Measurements from ENCODE around the gene GGN. TPM values are rescaled to one million over a fixed set of nuclear protein-coding genes. Genes with fewer than 3 reads are reported as not detected.

The GGN gene
- total RNA-seq, 6 experiments from 2014 or later: not detected

DNA sequence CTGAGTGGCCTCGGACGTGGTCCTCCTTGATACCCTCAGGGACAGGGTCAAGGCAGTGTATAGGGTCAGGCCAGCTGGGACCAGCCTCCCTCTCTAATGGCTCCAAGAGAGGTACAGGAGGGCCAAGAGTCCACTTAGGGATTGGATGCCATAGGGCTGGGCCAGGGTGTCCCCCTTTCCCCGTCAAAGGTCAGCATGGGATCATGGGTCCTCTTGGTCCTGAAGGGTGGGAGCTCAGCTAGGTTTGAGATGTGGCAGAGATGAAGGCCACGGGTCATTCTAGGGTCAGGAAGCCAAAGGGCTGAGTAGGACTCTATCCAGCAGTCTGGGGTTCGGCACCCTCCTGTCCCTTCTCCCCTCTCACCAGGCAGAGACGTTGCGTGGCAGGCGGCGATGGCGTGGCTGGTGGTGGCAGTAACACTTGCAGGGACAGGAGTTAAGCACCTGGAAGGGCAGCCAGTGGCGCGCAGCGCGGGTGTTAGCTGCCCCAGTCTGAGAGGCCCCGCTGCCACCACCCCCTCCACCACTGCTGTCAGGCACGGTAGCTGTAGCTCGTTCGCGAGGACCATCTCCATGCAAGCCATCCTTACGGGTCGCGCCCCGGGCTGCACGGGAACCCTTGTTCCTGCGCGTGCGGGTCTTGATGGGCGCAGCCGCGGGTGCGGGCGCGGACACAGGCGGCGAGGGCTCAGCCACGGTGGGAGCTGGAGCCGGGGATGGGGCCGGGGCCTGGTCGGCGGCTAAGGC lies 2.6 kb downstream of the GGN start:
- 49% methylated on average over 6 of the region's 40 CpGs for WGBS (ENCODE audit: insufficient coverage, low coverage, low lambda C conversion rate, missing lambda C conversion rate)
- DNase-seq: no peak
- peaks cover 0 to 33% (median 18%) of the 10 kb centered on the region in 4 donors for H3K36me3 ChIP-seq
- intact Hi-C loops (cut with DNase I): no loop called here
- no peaks in the 10 kb centered on the region for H3K27me3 ChIP-seq
- peaks cover 0 to 9% (median 0%) of the 10 kb centered on the region in 4 donors for H3K4me1 ChIP-seq
- no peak for ATAC-seq
- H3K4me3 ChIP-seq: no peak overlapping the region
- no peaks in the 10 kb centered on the region for H3K9me3 ChIP-seq
- H3K27ac ChIP-seq: no peak overlapping the region
- TF ChIP-seq CTCF (IDR thresholded peaks at IDR 0.05) (no peak), POLR2A (IDR thresholded peaks at IDR 0.05) (no peak)

DNA sequence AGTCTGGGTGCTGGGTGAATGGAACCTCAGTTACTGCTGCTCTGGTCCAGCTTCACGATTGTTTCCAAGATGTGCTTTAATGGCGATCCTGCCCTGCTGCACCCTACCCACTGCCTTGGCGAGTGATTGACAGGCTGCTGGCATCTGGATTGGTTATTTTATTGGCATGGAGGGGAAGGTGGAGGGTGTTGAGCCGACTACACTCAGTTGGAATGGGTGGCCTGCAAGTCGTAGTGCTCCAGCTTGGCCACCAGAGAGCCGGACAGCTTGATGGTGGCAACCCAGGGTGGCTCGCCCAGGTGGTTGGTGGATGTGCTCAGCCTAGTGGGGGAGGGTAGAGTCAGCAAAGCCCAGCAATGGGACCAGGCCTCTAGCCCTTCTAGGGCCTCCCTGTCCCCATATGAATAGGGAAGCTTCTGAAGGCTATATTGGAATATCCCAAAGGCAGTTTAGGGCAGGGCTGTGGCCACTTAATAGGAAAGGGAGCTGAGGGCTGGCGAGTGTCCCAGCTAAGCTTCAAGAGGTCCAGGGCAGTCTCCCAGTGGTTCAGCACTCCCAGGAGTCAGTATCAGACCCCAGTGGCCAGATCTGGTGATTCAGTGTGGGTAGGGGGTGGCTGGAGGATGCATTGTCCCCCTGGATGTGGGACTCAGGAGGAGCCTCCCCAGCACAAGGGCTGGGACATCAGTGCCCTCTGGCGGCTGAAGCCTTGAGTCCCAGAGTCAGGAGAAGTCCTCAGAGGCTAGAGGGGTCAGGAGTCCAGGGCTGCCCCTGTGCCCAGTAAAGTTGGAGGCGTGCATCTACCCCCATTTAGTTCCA lies 3.4 kb downstream of the GGN start:
- ATAC-seq (no peak), DNase-seq (no peak)
- no peak overlapping the region for H3K27ac ChIP-seq
- H3K4me3 ChIP-seq: no peak overlapping the region
- no peaks in the 10 kb centered on the region for H3K27me3 ChIP-seq
- H3K9me3 ChIP-seq: no peaks in the 10 kb centered on the region
- no peak for TF ChIP-seq POLR2A (IDR thresholded peaks at IDR 0.05)
- TF ChIP-seq CTCF (IDR thresholded peaks at IDR 0.05): peak in 1 of 4 donors; percentile 11
- intact Hi-C loops (cut with DNase I): no loop called here
- 80% methylated on average over 2 of the region's 10 CpGs for WGBS (ENCODE audit: insufficient coverage, low coverage, low lambda C conversion rate, missing lambda C conversion rate)
- peaks cover 0 to 38% (median 18%) of the 10 kb centered on the region in 4 donors for H3K36me3 ChIP-seq
- H3K4me1 ChIP-seq: peaks cover 0 to 9% (median 0%) of the 10 kb centered on the region in 4 donors

DNA sequence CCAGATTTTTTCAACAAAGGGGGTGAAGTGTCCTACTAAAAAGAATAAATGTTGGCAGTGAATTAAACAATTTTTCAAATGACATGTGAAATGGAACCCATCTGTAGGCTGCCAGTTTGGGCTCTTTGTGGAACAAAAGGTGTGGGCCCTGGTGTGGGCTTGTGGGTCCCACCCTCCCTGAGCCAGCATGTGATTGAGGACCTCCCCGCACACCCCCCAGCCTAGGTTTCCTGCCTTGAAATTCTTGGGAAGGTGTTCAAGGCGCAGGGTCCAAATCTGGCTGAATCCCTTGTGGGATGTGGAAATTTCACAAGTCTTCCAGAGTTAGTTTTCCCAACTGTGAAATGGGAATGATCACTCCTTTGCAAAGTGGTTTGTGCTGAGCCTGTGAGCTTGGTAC lies 4.1 kb downstream of the GGN start:
- Histone ChIP-seq H3K27ac (no peak overlapping the region), H3K36me3 (peaks cover 0 to 45% (median 21%) of the 10 kb centered on the region in 4 donors), H3K4me1 (peaks cover 0 to 9% (median 0%) of the 10 kb centered on the region in 4 donors), H3K4me3 (no peak overlapping the region), H3K27me3 (no peaks in the 10 kb centered on the region), H3K9me3 (no peaks in the 10 kb centered on the region)
- no peak for ATAC-seq
- WGBS (ENCODE audit: insufficient coverage, low coverage, low lambda C conversion rate, missing lambda C conversion rate): 100% methylated on average over 1 of the region's 2 CpGs
- intact Hi-C loops (cut with DNase I): no loop called here
- TF ChIP-seq POLR2A (IDR thresholded peaks at IDR 0.05) (no peak), CTCF (IDR thresholded peaks at IDR 0.05) (no peak)
- no peak for DNase-seq

- no peak overlapping the region for H3K4me3 ChIP-seq
- ATAC-seq: no peak
- H3K36me3 ChIP-seq: peaks cover 0 to 48% (median 21%) of the 10 kb centered on the region in 4 donors
- intact Hi-C loops (cut with DNase I): no loop called here
- TF ChIP-seq POLR2A (IDR thresholded peaks at IDR 0.05) (no peak), CTCF (IDR thresholded peaks at IDR 0.05) (no peak)
- no peak for DNase-seq
- no peak overlapping the region for H3K27ac ChIP-seq
- 76% methylated on average over 3 of the region's 10 CpGs for WGBS (ENCODE audit: insufficient coverage, low coverage, low lambda C conversion rate, missing lambda C conversion rate)
- H3K27me3 ChIP-seq: no peaks in the 10 kb centered on the region
- H3K4me1 ChIP-seq: peaks cover 0 to 9% (median 0%) of the 10 kb centered on the region in 4 donors
- no peaks in the 10 kb centered on the region for H3K9me3 ChIP-seq
Measured at GRCh38 chr19:38383184-38383583, 4.7 kb downstream of the GGN start.

Data from right lobe of liver (tissue), 6 donors.